Fibroblast of lung (primary cell): Measurements from ENCODE around the gene MYRF. TPM values are rescaled to one million over a fixed set of nuclear protein-coding genes. Genes with fewer than 3 reads are reported as not detected.
A peak's percentile ranks its signal among the peaks of the same experiment; 100 is the strongest.

Experiments
- DNase-seq, 2 donors: peaks; one replicate each; pipeline versions ENCODE4 v3.0.0 to v3.0.0-alpha.2; 2010; ENCODE audit warnings: low read depth in 2 of 2
- H2AFZ ChIP-seq: 2 replicates; pipeline ENCODE4 v1.5.1; 2012; ENCODE audit warnings: low read length, control low read depth, inconsistent platforms
- H3K27ac ChIP-seq: 2 replicates; pipeline ENCODE4 v1.5.1; 2011; ENCODE audit warnings: low read length, control low read depth; ENCODE audit not compliant: insufficient read depth
- H3K27me3 ChIP-seq: 2 replicates; pipeline ENCODE4 v1.5.1; 2011; ENCODE audit warnings: mild to moderate bottlenecking, low read length; ENCODE audit not compliant: control insufficient read depth, insufficient read depth
- H3K36me3 ChIP-seq: 2 replicates; pipeline ENCODE4 v1.5.1; 2011; ENCODE audit warnings: low read length; ENCODE audit not compliant: control insufficient read depth, insufficient read depth
- H3K4me1 ChIP-seq: 2 replicates; pipeline ENCODE4 v1.5.1; 2011; ENCODE audit warnings: low read length; ENCODE audit not compliant: control insufficient read depth, insufficient read depth; ENCODE audit errors: extremely low read depth
- H3K4me2 ChIP-seq: 2 replicates; pipeline ENCODE4 v1.5.1; 2011; ENCODE audit warnings: low read length, control low read depth; ENCODE audit not compliant: insufficient read depth; ENCODE audit errors: extremely low read depth
- H3K4me3 ChIP-seq, 4 experiments: fragments of 200-600 bp in 1 of 4; sonication (generic) in 1 of 4; replicated peaks in 1 of 4; 2 replicates each; pipeline ENCODE4 v1.5.1; 2011 to 2016; ENCODE audit warnings: low read length in 4 of 4, low read depth in 3 of 4, mild to moderate bottlenecking in 3 of 4, control low read depth in 2 of 4, inconsistent platforms in 1 of 4, mixed read lengths in 1 of 4; ENCODE audit not compliant: insufficient read depth in 1 of 4; ENCODE audit errors: control extremely low read depth in 1 of 4
- H3K79me2 ChIP-seq: 2 replicates; pipeline ENCODE4 v1.5.1; 2012; ENCODE audit warnings: mild to moderate bottlenecking, low read length, inconsistent platforms; ENCODE audit not compliant: control insufficient read depth, insufficient read depth
- H3K9ac ChIP-seq: 2 replicates; pipeline ENCODE4 v1.5.1; 2011; ENCODE audit warnings: mild to moderate bottlenecking, low read length, control low read depth; ENCODE audit not compliant: insufficient read depth
- H3K9me3 ChIP-seq: 2 replicates; pipeline ENCODE4 v1.5.1; 2012; ENCODE audit warnings: low read depth, low read length; ENCODE audit not compliant: control insufficient read depth, insufficient read depth
- H4K20me1 ChIP-seq: 2 replicates; pipeline ENCODE4 v1.5.1; 2011; ENCODE audit warnings: low read length; ENCODE audit not compliant: control insufficient read depth, insufficient read depth; ENCODE audit errors: extremely low read depth
- EZH2 ChIP-seq: IDR thresholded peaks from 2 replicates; pipeline ENCODE4 v1.5.1; 2012; ENCODE audit warnings: low read length, control low read depth, mild to moderate bottlenecking; ENCODE audit errors: missing control alignments
- polyA plus RNA-seq, 2 donors: library from polyadenylated mRNA; depleted of rRNA in 1 of 2; stranded (reverse) in 1 of 2; unstranded in 1 of 2; fragments of >200 nt; gene quantifications; 2 replicates each; pipeline ENCODE4 v1.2.1, GENCODE V29; 2011 to 2012; ENCODE audit warnings: missing spikeins in 1 of 2
- total RNA-seq: library from RNA; depleted of rRNA; stranded (reverse); fragments of >200 nt; gene quantifications from 2 replicates; pipeline ENCODE4 v1.2.1, GENCODE V29; 2014
- TF ChIP-seq, protein P1 (sequence below), 2 donors: IDR thresholded peaks in 1 of 2; conservative IDR thresholded peaks in 1 of 2; 1 replicate in 1 of 2; 2 replicates in 1 of 2; pipeline ENCODE4 v1.5.1; 2011 to 2012; ENCODE audit warnings: low read length in 2 of 2, control low read depth in 1 of 2, inconsistent platforms in 1 of 2, low read depth in 1 of 2, mild to moderate bottlenecking in 1 of 2

MYRF gene
- total and polyA plus RNA-seq, 2 donors (not counting 1 experiment from before 2014, with no cell fraction given) = 0.10 to 0.17 TPM

GRCh38 chr11:61747192-61747966, 5.1 kb upstream of the MYRF start:
- no peak overlapping the region for H3K4me3 ChIP-seq
- DNase-seq = peak; percentile 58 to 65
- no peak overlapping the region for H2AFZ ChIP-seq
- H3K36me3 ChIP-seq = no peaks in the 10 kb centered on the region
- H3K9me3 ChIP-seq = no peaks in the 10 kb centered on the region
- H3K4me2 ChIP-seq = no peak overlapping the region
- no peaks in the 10 kb centered on the region for H3K27me3 ChIP-seq
- H4K20me1 ChIP-seq = no peaks in the 10 kb centered on the region
- TF ChIP-seq, protein P1, sequence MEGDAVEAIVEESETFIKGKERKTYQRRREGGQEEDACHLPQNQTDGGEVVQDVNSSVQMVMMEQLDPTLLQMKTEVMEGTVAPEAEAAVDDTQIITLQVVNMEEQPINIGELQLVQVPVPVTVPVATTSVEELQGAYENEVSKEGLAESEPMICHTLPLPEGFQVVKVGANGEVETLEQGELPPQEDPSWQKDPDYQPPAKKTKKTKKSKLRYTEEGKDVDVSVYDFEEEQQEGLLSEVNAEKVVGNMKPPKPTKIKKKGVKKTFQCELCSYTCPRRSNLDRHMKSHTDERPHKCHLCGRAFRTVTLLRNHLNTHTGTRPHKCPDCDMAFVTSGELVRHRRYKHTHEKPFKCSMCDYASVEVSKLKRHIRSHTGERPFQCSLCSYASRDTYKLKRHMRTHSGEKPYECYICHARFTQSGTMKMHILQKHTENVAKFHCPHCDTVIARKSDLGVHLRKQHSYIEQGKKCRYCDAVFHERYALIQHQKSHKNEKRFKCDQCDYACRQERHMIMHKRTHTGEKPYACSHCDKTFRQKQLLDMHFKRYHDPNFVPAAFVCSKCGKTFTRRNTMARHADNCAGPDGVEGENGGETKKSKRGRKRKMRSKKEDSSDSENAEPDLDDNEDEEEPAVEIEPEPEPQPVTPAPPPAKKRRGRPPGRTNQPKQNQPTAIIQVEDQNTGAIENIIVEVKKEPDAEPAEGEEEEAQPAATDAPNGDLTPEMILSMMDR (conservative IDR thresholded peaks at IDR 0.05 in 1 of 2, IDR thresholded peaks at IDR 0.05 in 1 of 2; ENCODE audit: low read depth in 1 of 2, low read length in 2 of 2) = peak; percentile 60 to 85
- no peak for TF ChIP-seq EZH2
- no peak overlapping the region for H3K27ac ChIP-seq
- H3K9ac ChIP-seq = no peak overlapping the region
- H3K4me1 ChIP-seq = peaks cover 3% of the 10 kb centered on the region
- H3K79me2 ChIP-seq = no peaks in the 10 kb centered on the region

DNA sequence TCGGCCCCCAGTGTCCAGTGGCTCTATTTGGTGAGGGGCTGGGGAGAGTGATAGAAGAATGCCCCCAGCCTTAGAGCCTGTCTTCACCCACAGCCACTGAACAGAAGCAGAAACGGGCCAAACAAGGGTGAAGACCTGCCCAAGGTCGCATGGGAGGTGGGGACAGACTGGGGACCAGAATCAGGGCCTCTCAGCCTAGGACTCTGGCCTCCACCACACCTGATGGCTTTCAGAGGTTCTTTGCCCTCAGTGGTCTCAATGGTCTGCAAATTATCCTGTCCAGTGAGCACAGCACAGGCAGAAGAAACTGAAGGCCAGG, 4.5 kb upstream of the MYRF start:
- H3K9ac ChIP-seq = no peak overlapping the region
- H3K27ac ChIP-seq = no peak overlapping the region
- H3K4me2 ChIP-seq = no peak overlapping the region
- TF ChIP-seq, protein P1 (conservative IDR thresholded peaks at IDR 0.05 in 1 of 2, IDR thresholded peaks at IDR 0.05 in 1 of 2; ENCODE audit: low read depth in 1 of 2, low read length in 2 of 2) = no peak
- TF ChIP-seq EZH2 = no peak
- H3K9me3 ChIP-seq = no peaks in the 10 kb centered on the region
- H3K36me3 ChIP-seq = no peaks in the 10 kb centered on the region
- H3K79me2 ChIP-seq = no peaks in the 10 kb centered on the region
- peaks cover 3% of the 10 kb centered on the region for H3K4me1 ChIP-seq
- no peaks in the 10 kb centered on the region for H4K20me1 ChIP-seq
- H3K4me3 ChIP-seq = no peak overlapping the region
- no peak for DNase-seq
- no peak overlapping the region for H2AFZ ChIP-seq
- peaks cover 2% of the 10 kb centered on the region for H3K27me3 ChIP-seq

GRCh38 chr11:61749591-61750217, 2.7 kb upstream of the MYRF start:
- H2AFZ ChIP-seq = no peak overlapping the region
- TF ChIP-seq EZH2 = no peak
- no peak overlapping the region for H3K9ac ChIP-seq
- H3K27me3 ChIP-seq = peaks cover 13% of the 10 kb centered on the region
- no peaks in the 10 kb centered on the region for H3K36me3 ChIP-seq
- no peak overlapping the region for H3K27ac ChIP-seq
- no peaks in the 10 kb centered on the region for H3K9me3 ChIP-seq
- DNase-seq = peak in 1 of 2 donors; percentile 55
- no peaks in the 10 kb centered on the region for H3K79me2 ChIP-seq
- no peaks in the 10 kb centered on the region for H4K20me1 ChIP-seq
- no peak overlapping the region for H3K4me3 ChIP-seq
- H3K4me2 ChIP-seq = no peak overlapping the region
- peaks cover 3% of the 10 kb centered on the region for H3K4me1 ChIP-seq
